GM21723 (cell line): Measurements from ENCODE around the gene LMAN1.

Experiments
- ATAC-seq: cut with Tn5 transposase; IDR thresholded peaks from one replicate; pipeline ENCODE4 v1.9.1; 2021; ENCODE audit warnings: mild to moderate bottlenecking, moderate library complexity; ENCODE audit not compliant: unreplicated experiment

Gene LMAN1, protein sequence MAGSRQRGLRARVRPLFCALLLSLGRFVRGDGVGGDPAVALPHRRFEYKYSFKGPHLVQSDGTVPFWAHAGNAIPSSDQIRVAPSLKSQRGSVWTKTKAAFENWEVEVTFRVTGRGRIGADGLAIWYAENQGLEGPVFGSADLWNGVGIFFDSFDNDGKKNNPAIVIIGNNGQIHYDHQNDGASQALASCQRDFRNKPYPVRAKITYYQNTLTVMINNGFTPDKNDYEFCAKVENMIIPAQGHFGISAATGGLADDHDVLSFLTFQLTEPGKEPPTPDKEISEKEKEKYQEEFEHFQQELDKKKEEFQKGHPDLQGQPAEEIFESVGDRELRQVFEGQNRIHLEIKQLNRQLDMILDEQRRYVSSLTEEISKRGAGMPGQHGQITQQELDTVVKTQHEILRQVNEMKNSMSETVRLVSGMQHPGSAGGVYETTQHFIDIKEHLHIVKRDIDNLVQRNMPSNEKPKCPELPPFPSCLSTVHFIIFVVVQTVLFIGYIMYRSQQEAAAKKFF

DNA sequence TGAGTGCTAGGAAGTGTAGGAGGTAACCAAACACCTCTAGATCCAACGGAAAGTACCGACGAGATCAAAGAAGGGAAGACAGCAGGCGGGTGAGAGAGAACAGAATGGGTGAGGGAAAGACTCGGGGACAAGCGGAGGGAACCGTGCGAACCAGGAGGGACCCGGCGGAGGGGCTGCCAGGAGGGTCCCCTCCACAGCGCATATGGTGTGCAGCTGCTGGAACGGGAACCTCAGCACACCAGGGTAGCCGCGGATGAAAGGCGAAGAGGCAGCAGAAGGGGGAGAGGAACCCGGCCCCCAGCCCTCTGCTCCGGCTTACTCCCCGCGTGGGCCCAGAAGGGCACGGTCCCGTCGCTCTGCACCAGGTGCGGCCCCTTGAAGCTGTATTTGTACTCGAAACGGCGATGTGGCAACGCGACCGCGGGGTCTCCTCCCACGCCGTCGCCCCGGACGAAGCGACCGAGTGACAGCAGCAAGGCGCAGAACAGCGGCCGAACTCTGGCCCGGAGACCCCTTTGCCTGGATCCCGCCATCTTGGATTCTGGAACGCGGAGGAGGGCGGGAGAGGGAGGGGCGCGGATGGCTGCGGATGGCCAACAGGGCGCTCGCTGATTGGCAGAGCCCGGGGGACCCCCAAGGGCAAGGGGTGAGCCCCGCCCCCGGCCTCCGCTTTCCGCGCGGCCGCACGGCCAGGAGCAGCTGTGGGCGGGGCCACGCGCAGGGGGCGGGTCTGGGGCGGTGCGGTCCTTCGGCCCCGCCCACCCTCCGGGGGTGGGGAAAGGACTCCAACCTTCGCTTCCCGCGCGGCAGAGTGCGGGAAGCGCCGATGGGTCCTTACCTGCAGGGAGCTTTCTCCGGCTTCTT lies at the start of gene LMAN1:
Gene LMAN1, minus strand, starts transcription at position 554 of the 864 bp plus-strand sequence. Its CDS starts 21 bp downstream, at position 533.
- ATAC-seq: peak; percentile 97

DNA sequence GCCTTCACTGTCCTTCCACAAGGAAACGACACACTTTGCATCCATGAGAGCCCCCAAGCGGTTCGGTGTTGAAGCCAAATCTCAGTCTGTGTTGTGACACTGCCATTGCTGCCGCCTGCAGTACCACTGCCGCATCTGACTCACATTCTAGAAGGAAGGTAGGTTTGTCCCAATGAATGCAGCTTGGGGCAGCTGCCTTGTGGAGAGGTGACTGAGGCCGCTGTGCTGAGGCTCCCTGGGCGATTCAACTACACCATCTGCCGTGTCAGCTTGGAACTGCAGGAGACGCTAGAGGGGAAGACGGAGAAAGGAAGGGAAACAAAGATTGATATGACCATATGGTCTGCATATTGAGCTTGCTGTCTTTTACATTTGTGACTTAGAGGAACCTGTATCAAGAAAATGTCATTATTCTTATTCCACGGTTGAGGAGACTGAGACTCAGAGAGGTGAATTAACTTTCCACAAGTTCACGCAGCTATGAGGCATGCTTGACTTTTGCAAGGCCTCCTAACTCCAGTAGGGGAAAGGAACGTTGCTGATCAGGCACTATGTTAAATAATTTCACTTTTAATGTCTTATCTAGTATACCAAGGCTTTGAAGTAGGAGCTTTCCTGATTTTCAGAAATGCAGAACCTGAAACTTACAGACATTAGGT lies 43.5 kb upstream of the LMAN1 start:
- peak; percentile 96 for ATAC-seq

DNA sequence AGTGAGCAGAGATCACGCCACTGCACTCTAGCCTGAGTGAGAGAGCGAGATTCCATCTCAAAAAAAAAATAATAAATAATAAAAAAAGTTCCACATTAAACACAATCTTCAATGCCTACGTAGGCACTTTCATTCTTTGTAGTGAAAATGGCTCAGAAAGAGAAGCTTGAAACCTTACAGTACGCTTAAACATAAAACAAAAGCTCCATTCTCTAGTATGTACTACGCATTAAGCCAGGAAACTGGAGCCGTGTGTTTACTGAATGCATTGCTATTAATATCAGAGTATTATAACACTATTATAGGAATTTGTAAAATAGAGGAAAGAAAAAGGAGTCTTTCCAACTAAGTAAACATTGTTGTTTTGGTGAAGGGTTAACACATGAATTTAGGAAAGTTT lies 41.3 kb upstream of the LMAN1 start:
- no peak for ATAC-seq

DNA sequence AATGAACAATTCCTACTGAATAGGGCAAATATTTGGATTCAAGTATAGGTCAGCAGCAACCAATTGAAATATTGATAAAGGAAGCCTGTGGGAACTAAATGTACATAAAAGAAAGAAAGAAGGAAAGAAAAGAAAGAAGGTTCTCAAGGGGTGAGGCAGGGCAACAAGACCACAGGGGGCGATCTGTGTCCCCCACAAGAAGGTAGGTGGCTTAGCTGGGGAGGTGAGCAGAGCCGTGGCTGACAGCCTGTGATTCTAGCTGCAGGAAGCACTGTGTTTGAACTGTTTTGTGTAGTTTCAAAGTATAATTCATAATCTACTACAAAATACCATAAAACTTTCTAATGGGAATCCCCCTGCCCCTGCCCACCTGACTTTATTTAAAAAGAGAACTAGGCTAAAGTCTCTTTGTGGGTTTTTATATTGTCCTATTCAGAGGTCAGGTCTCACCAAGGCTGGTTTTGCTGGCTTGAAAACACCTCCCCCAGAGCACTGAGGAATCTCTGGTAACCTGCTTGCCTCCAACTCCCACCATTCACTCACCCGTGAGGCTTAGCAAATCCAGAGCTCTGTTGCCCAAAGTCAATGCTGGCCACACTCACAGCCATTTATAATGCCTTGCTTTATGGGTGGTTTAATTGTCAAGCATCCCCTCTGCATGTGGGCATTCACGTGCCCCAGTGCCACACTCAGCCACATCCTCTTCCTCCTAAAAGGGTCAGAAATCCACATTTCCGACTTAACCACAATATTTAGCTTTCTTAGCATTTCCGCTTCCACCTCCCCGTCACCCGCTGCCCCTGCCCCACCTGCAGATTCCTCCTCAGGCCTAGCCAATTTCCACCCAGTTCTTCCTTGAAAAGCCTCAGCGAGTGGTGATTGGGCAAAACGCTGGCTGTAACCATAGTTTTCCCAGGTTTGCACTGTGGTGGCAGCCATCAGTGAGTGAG lies 36.4 kb upstream of the LMAN1 start:
- ATAC-seq: no peak

DNA sequence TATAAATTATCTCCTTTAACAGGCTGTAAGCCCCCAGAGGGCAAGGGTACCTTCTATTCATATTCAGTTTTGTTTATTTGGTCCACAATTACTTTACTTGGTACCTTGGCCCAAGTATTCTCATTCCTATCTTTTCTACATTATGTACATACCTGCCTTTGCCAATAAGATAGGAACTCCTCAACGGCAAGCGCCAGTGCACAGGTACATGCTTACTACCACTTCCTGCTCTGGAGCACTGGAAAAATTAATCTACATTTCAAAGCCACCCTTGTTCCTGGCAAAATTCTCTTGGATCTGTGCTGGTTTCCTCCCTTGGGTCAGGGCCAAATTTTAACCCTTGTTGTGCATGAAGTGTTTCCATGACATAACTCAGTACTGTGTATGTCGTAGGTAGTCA lies 34.3 kb upstream of the LMAN1 start:
- no peak for ATAC-seq

DNA sequence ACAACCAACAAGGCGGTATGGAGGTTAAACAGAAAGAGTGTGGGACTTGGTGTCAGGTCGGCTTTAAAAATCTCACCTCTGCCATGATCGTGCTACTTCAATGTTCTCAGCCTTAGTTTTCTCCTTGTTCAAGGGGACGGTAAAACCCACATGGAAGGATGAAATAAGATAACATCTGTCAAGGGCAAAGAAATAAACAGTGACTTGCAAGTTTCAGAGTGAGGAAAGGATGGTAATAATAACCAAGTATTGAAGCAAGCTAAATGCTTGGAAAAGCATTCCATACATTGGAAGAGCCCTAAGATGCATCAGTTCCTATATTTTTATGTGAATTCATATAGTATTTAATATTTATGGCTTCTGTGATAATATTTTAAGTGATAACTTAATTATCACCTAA lies 29.8 kb upstream of the LMAN1 start:
- ATAC-seq: no peak

DNA sequence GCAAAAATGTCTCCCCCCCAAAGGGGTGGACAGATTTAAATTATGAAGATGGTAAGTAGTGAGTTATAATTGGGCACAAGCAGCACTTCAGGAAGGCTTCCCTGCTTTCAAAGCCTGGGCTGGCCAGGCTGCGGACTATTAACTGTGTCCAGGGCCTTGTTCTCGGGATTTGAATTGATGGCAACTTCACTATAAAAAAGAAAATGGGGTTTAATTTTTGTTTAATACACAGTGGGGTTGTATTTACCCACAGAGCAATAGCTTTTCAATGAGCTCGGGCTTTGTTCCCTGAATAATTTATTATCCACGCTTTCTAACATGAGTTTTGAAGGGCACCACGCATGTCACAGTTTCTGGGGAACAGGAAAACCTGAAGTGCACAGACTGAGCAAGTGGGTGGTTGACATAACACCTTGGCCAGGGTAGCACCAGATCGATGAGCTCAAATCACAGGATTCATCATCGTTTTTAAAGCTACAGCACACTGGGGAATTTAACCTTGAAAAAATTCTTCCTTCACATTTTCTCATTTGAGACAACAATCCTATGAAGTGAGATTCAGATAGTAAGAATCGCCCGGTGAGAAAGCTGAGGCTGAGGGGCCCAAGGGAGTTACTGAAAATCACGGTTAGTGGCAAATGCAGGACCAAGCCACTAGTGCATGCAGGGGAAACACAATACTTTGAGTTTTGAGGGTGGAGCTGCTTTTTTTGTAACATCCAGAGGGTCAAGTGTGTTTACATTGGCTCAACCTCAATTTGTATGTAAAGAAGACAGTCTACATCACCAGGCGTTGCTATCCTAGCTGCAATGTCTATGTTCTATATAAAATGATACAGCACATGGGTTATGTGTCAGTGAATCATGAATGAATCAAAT lies 28.9 kb upstream of the LMAN1 start:
- ATAC-seq: no peak

DNA sequence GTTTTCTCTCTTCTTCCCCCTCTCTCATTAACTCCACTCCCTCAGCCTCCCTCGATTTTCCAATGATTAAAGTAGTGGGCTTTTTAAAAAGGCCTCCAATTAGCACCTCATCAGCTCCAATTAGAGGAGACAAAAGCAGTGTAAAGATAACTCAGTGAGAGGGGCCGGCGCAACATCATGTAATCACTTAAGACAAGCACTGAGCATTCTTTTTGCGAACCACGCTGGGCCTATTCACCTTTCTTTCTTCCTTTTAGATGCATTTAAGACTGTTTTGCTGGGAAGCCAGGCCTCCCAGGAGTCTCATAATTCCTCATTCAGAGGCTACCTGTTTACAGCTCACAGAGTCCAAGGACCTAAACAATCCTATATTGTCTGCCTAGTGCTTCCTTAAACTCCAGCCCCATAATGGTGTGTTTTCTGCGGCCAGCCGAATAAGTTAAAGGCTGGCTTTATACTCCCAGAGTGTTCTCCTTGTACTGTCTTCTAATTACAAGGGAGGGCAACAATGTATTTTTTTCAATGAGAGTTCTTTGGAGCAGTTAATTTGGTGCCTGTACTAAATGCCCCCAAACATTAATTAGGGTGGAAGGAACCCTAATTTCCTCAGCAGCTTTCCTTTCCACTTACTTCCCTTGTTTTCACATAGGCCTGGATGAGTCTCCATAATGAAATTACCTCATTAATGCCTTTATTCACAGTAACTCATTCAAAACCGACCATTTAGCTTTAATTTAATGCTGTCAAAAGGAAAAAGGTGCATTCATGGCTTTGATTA lies 28.0 kb upstream of the LMAN1 start:
- ATAC-seq: no peak

DNA sequence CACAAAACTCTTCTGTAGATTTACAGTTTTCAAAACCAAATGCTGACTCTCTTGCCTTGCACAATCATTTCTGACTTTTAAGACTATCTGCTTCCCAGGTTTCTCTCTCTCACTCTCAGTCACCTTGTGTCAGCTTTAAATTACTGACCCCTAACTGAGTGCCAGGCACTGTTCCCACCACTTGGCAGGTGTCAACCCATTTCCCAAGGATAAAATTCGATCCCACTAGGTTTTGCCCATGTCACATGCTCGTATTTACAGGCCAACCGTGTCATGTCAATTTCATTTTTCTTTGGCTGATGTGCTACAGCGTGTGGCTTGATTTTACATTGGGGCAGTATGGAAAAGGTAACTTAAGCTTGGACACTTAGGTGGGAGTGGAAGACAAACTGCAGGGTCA lies 26.1 kb upstream of the LMAN1 start:
- ATAC-seq: no peak

DNA sequence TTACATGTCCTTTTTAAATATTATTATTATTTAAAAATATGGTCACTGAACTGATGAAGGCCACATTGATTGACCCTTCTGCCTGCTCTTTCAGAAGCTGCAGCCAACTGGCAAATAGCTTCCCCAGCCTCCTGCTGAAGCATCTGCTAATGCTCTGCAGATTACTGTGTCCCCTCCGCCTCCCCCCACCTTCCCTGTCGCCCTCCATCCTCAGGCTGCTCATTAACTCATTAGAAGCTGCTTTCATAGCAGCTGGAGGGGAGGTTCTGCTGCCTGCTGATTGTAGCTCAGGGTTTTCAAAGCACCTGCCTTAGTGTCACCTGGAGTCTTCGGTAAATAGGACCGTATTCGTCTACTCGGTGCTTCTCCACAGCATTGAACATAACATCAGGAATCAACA lies 24.8 kb upstream of the LMAN1 start:
- ATAC-seq: no peak

DNA sequence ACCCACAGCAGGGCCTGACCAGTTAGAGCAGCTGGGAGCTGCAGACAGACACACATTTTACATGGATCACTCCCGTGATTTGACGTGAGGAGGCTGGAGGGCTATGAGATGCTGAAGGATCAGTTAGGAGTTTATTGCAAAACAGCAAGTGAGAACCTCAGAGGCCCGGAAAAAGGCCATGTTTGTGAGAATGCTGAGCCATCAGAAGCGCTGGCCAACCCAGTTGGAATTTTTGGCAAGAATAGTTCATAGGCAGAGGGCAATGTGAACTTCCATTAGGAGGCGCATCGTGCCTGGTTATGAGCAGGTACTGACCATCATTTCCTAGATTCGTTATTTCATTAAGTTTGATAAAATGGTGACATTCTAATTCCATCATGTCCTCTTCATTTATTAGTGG lies 23.3 kb upstream of the LMAN1 start:
- no peak for ATAC-seq

DNA sequence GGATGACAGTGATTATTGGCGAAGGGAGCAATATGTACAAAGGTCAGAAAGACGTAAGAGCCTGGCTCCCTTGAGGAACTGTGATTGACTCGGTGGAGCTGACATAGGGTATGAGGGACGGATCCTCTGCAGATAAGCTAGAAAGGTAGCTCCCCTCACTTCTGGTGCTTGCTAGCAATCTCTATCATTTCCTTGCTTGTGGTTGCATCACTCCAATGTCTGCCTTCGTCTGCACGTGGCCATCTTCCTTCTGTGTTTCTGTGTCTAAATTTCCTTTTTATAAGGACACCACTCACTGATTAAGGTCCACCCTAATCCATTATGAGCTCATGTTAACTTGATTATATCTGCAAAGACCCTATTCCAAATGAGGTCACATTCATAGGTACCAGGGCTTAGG lies 22.9 kb upstream of the LMAN1 start:
- ATAC-seq: no peak

DNA sequence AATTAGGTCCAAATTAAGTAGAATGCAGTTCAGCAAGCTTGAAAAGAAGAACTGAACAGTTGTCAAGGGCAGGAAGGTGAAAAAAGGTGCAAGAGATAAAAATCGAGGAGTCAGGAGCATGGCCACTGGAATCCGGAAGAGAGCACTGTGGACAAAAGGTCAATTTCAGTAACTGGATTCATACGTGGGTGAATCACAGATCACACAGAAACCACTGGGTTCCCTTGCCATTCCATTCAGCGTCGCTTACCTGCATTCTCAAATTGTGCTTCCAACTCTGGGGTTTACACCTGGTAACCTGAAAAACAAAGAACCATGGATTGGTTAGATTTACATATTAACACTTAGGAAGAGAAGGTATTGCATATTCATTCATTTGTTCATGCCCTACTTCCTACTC lies 21.6 kb upstream of the LMAN1 start:
- no peak for ATAC-seq

DNA sequence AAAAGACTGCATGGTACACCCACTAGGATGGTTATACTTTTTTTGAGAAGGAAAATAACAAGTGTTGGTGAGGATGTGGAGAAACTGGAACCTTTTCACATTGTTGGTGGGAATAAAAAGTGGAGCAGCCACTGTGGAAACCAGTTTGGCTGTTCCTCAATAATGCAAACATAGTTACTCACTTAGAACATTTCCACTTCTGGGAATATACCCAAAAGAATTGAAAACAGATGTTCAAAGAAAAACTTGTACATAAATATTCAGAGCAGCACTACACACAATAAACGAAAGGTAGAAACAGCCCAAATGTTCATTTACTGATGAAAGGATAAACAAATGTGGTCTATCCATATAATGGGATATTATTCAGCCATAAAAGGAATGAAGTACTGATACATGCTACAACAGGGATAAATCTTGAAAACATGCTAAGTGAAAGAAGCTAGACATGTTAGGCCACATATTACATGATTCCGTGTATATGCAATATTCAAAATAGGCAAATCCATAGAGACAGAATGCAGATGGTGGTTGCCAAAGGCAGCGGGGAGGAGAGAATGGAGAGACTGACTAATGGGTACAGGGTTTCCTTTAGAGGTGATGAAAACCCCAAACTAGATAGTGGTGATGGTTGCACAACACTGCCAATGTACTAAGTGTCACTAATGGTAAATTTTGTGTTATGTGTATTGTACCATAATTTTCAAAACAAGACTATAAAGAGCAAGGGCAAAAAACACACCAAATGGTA lies 20.9 kb upstream of the LMAN1 start:
- ATAC-seq: no peak

DNA sequence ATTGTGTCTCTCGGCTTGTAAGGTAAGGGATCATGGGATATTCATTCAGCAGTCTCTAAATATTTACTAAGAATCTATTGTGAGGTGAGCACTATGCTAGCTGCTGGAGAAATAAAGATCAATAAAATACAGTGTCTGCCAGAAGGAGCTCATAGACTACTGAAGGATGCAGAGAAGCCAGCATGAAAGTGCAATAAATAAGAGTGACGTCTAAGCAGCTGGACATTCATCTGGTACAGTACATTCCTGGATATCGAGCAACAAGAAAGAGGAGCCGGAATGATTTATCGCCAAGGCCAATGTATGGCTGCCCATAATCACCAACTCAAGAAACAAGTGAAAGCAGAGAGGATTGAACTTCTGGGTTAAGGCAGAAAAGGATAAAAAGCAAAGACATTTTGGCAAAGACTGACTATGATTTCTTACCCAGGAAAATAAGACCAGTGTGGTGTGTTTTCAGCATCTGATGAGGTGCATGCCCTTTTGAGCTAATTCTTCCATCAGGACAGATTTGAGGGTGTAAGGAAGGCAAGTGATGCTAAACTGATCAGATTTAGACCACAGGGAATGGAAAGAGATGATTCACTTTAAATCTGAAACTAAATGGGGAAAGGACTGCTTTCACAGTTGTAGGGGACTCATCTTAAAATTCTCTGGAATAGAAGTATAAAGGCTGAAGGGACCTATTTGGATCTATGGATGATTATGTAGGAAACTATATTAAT lies 18.7 kb upstream of the LMAN1 start:
- ATAC-seq: no peak

DNA sequence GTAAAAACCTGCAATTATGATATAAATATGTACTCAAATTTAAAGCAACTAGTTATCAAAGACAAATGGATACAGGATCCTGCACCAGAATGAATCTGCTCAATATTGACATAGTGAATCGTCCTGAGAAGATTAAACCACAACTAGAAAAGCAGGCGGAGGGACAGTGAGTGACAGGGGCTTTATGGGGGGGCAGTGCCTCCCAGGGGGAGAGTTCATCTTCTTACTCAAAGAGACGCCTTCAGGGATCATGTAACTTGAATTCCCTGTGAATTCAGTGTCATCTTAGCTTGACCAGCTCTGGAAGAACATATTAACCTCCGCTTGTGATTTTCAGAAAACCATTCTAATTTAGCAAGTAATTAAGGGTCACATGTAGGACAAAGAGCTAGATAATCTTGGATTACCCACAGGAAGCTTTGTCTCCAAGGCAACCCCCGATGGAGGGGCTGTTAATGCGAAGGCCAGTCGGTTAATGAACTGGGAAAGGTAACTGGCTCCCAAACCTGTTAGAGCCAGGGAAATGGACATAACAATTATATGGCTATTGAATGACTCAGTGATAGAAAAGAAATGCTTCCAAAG lies 17.4 kb upstream of the LMAN1 start:
- no peak for ATAC-seq

DNA sequence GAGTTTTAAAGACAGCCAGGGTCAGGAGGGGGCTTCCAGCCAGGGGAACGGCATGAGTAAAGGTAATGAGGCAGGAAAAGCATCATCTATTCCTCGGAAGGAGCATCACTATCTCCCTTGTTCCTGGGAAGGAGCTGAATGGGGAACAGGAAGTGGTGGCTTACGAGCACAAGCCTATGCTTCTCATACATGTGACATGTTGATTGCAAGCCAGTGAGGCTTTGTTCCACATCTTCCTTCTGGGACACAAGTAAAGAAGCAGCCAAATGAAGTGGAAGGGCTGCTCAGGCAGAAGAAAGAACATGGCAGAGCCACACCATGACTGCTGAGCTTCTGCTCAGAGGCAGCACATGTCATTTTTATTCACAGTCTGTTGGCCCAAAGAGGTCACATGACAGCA lies 15.1 kb upstream of the LMAN1 start:
- ATAC-seq: no peak
